Measurements from ENCODE around the gene CCDC88A. TPM values are rescaled to one million over a fixed set of nuclear protein-coding genes. Genes with fewer than 3 reads are reported as not detected.
"Not testable (repeated sequence)": the region's sequence is repeated elsewhere in the genome, so short reads cannot be mapped to it uniquely, and the experiment has no call there.

CCDC88A gene
- total and polyA plus RNA-seq, 2 experiments from 2014 or later: 144 to 169 TPM

DNA sequence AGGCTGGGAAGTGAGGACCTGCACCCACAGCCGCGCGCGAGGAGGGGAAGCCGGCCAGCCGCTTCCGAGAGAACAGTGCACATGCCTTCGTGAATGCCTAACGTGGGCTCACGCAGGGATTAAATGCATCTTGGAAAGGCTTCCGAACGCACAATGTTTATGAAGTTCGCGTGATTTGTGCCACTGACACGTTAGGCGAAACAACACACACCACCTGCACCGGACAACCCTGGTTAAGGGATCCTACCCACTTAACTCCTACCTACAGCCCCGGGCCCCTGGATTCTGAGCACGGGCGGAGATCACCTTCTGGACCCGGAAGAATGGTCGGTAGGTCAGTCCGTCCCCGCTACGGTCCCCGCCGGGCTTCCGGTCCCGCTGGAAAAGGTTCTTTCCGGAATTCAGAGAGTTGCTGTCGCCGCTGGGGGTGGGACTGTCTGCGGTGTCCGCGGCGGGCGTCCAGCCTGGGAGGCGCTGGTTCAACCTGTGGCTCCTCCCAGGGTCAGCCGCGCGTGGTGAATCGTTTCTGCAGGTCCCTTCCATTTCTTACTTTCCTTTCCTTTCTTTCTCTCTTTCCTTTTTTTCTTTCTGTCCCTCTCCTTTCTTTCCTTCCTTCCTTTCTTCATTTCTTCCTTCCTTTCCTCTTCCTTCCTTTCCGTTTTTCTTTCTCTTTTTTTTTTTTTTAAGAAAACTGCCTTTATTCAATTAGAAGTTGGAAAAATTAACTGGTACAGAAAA, 150.6 kb downstream of the CCDC88A start, which contains the start of gene MTIF2:
MTIF2 (minus strand) TSS at position 325 of the 738 bp plus-strand sequence. CDS start 5,373 bp downstream, outside the sequence.
- Histone ChIP-seq H3K9me2 (ENCODE audit: insufficient read depth) (no peaks in the 10 kb centered on the region), H3K4me1 (ENCODE audit: insufficient read depth) (peaks cover 6% of the 10 kb centered on the region; the same call in 1 of the 2 replicates), H4K20me1 (replicated peaks; ENCODE audit: insufficient read depth) (no peaks in the 10 kb centered on the region), H3K79me2 (replicated peaks; ENCODE audit: insufficient read depth) (peaks cover 10% of the 10 kb centered on the region), H3K27me3 (ENCODE audit: insufficient read depth) (no peaks in the 10 kb centered on the region), H2AFZ (peak within 1 kb of the TSS; percentile 92), H3K27ac (ENCODE audit: low read depth) (peak within 1 kb of the TSS; percentile 86), H3K36me3 (ENCODE audit: insufficient read depth) (peaks cover 13% of the 10 kb centered on the region), H3K4me3 (peak within 1 kb of the TSS; percentile 80), H3K4me2 (peak within 1 kb of the TSS; percentile 85), H3F3A (replicated peaks; ENCODE audit: low read depth) (peaks cover 2% of the 10 kb centered on the region; the same call in 1 of the 2 replicates)
- H3K9me3 Mint-ChIP-seq: peaks cover 2% of the 10 kb centered on the region; the same call in 1 of the 3 replicates
- TF ChIP-seq CREB1 (CRISPR knock-in tag; IDR thresholded peaks at IDR 0.05; ENCODE audit: low read depth) (peak; percentile 47), POLR2AphosphoS5 (IDR thresholded peaks at IDR 0.05; ENCODE audit: low read depth) (peak; percentile 84), JUNB (IDR thresholded peaks at IDR 0.05; ENCODE audit: unreplicated experiment) (no peak), STAT1 (IDR thresholded peaks at IDR 0.05; ENCODE audit: unreplicated experiment) (peak; percentile 42), ZNF331 (CRISPR knock-in tag; IDR thresholded peaks at IDR 0.05; ENCODE audit: low read depth) (no peak)
- TF ChIP-seq, protein P1, sequence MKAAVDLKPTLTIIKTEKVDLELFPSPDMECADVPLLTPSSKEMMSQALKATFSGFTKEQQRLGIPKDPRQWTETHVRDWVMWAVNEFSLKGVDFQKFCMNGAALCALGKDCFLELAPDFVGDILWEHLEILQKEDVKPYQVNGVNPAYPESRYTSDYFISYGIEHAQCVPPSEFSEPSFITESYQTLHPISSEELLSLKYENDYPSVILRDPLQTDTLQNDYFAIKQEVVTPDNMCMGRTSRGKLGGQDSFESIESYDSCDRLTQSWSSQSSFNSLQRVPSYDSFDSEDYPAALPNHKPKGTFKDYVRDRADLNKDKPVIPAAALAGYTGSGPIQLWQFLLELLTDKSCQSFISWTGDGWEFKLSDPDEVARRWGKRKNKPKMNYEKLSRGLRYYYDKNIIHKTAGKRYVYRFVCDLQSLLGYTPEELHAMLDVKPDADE (IDR thresholded peaks at IDR 0.05): peak; percentile 87
- TF ChIP-seq, protein P2, sequence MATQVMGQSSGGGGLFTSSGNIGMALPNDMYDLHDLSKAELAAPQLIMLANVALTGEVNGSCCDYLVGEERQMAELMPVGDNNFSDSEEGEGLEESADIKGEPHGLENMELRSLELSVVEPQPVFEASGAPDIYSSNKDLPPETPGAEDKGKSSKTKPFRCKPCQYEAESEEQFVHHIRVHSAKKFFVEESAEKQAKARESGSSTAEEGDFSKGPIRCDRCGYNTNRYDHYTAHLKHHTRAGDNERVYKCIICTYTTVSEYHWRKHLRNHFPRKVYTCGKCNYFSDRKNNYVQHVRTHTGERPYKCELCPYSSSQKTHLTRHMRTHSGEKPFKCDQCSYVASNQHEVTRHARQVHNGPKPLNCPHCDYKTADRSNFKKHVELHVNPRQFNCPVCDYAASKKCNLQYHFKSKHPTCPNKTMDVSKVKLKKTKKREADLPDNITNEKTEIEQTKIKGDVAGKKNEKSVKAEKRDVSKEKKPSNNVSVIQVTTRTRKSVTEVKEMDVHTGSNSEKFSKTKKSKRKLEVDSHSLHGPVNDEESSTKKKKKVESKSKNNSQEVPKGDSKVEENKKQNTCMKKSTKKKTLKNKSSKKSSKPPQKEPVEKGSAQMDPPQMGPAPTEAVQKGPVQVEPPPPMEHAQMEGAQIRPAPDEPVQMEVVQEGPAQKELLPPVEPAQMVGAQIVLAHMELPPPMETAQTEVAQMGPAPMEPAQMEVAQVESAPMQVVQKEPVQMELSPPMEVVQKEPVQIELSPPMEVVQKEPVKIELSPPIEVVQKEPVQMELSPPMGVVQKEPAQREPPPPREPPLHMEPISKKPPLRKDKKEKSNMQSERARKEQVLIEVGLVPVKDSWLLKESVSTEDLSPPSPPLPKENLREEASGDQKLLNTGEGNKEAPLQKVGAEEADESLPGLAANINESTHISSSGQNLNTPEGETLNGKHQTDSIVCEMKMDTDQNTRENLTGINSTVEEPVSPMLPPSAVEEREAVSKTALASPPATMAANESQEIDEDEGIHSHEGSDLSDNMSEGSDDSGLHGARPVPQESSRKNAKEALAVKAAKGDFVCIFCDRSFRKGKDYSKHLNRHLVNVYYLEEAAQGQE (IDR thresholded peaks at IDR 0.05; ENCODE audit: unreplicated experiment): peak; percentile 20
- peaks cover 10% of the 10 kb centered on the region for H3K36me3 Mint-ChIP-seq (ENCODE audit: low read depth)
- peak within 1 kb of the TSS; percentile 90 for H3K27ac Mint-ChIP-seq
- H3K4me3 Mint-ChIP-seq: peak within 1 kb of the TSS; percentile 95
- peak; percentile 98 for ATAC-seq
- H3K4me1 Mint-ChIP-seq: peaks cover 3% of the 10 kb centered on the region; the same call in 2 of the 3 replicates
- peak; percentile 98 for DNase-seq (ENCODE audit: low spot score)
- peaks cover 4% of the 10 kb centered on the region for H3K27me3 Mint-ChIP-seq (ENCODE audit: insufficient read depth, low read depth, poor library complexity)

DNA sequence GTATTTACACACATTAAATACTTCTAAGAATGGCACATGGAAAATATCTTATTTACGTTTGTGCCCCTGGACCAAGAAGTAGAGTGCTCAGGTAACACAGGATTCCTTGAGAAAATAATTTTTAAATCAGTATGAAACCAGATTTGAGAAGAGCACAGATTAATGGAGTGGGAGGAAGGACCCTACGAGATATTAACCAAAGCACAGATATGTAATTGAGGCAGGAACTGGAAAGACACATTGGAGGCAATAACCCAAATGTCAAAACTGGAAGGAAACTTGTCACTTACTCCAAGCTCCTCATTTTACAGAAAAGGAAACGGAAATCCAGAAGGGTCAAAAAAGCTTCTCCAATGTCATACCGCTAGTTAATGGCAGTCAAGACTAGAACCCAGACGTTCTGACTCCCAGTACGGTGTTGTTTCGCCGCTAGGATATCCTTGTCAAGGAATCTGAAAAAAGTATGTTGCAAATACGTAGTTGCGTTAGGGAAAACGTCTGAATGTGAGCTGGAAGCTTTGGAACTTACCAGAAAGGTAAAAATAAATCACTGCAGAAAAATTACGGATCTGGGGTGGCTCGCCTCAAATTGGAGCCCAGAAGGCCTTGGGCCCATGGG, 151.3 kb downstream of the CCDC88A start:
- Histone ChIP-seq H3K27me3 (ENCODE audit: insufficient read depth) (no peaks in the 10 kb centered on the region), H3K36me3 (ENCODE audit: insufficient read depth) (peaks cover 17% of the 10 kb centered on the region), H3K27ac (ENCODE audit: low read depth) (peak overlapping the region; percentile 76), H2AFZ (peak overlapping the region; percentile 92), H3K79me2 (replicated peaks; ENCODE audit: insufficient read depth) (peaks cover 10% of the 10 kb centered on the region), H3K9me2 (ENCODE audit: insufficient read depth) (no peaks in the 10 kb centered on the region), H3F3A (replicated peaks; ENCODE audit: low read depth) (peaks cover 2% of the 10 kb centered on the region; the same call in 1 of the 2 replicates), H3K4me1 (ENCODE audit: insufficient read depth) (peaks cover 6% of the 10 kb centered on the region; the same call in 1 of the 2 replicates), H3K4me3 (peak overlapping the region; percentile 80), H3K4me2 (peak overlapping the region; percentile 85), H4K20me1 (replicated peaks; ENCODE audit: insufficient read depth) (no peaks in the 10 kb centered on the region)
- peaks cover 4% of the 10 kb centered on the region for H3K27me3 Mint-ChIP-seq (ENCODE audit: insufficient read depth, low read depth, poor library complexity)
- peak overlapping the region; percentile 90 for H3K27ac Mint-ChIP-seq
- no peak for ATAC-seq
- H3K36me3 Mint-ChIP-seq (ENCODE audit: low read depth): peaks cover 17% of the 10 kb centered on the region
- H3K9me3 Mint-ChIP-seq: peaks cover 2% of the 10 kb centered on the region; the same call in 1 of the 3 replicates
- H3K4me1 Mint-ChIP-seq: peaks cover 3% of the 10 kb centered on the region; the same call in 2 of the 3 replicates
- peak overlapping the region; percentile 95 for H3K4me3 Mint-ChIP-seq
- peak; percentile 14 for DNase-seq (ENCODE audit: low spot score)
- no peak for TF ChIP-seq EZH2phosphoT487 (IDR thresholded peaks at IDR 0.05; ENCODE audit: unreplicated experiment)

DNA sequence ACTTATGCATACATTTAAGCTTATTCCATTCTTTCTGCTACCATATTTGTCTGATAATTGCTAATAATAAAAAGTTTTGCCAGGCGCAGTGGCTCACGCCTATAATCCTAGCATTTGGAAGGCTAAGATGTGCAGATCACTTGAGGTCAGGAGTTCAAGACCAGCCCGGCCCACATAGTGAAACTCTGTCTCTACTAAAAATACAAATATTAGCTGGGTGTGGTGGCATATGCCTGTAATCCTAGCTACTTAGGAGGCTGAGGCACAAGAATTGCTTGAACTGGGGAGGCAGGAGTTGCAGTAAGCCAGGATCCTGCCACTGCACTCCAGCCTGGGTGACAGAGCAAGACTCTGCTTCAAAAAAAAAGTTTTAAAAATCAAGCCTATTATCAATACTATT, 160.1 kb downstream of the CCDC88A start:
- not testable (repeated sequence) for H3K9me3 Mint-ChIP-seq; DNase-seq (ENCODE audit: low spot score); H3K79me2 ChIP-seq (replicated peaks; ENCODE audit: insufficient read depth); H3K9me2 ChIP-seq (ENCODE audit: insufficient read depth); H3K27ac ChIP-seq (ENCODE audit: low read depth); H3K27ac Mint-ChIP-seq; H3K4me3 ChIP-seq; H3K4me3 Mint-ChIP-seq; H3K27me3 ChIP-seq (ENCODE audit: insufficient read depth); H3K4me2 ChIP-seq; ATAC-seq; H4K20me1 ChIP-seq (replicated peaks; ENCODE audit: insufficient read depth); H3K4me1 Mint-ChIP-seq; H3K27me3 Mint-ChIP-seq (ENCODE audit: insufficient read depth, low read depth, poor library complexity); H3F3A ChIP-seq (replicated peaks; ENCODE audit: low read depth); H2AFZ ChIP-seq; H3K4me1 ChIP-seq (ENCODE audit: insufficient read depth)
- H3K36me3 Mint-ChIP-seq (ENCODE audit: low read depth): peaks cover 27% of the 10 kb centered on the region
- H3K36me3 ChIP-seq (ENCODE audit: insufficient read depth): peaks cover 43% of the 10 kb centered on the region
